HG03097 (cell line): ENCODE measurements around the gene FAM240A.
"Not testable (repeated sequence)": the region's sequence is repeated elsewhere in the genome, so short reads cannot be mapped to it uniquely, and the experiment has no call there.

ENCODE experiments used
- ATAC-seq: cut with Tn5 transposase; IDR thresholded peaks from one replicate; pipeline ENCODE4 v1.9.1; 2021; ENCODE audit not compliant: unreplicated experiment, low FRiP score

FAM240A gene

DNA sequence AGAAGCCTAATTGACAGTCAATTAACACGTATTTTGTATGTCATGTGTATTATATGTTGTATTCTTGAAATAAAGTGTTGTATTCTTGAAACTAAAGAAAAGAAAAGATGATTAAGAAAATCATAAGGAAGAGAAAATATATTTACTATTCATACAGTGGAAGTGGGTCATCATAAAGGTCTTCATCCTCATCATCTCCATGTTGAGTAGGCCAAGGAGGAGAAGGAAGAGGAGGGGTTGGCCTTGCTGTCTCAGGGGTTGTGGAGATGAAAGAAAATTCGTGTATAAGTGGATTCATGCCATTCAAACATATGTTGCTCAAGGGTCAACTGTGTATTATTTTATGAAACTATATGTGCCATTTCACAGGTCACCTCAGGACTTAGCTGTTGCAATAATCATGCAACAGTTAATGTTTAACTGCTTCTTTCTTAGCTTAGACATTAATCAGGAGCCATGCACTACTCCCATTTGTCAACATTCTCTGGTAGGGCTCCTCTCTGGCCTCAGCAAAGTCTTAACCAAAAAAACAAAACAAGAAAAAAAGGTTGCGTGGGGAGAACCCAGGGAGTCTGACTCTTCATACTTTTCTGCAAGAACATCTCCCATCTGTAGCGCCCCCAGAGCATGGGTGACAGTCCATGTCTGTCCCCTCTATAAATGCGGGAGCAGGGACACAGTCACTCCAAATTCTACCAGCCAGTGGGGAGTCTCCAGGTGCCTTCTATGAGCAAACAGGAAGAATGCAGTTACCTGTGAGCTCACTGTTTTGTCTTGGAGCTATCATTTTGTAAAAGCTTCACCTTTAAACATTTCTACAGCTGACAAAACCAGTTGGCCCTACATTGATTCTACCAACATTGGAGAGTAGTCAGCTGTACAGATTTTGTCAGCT, 26.3 kb upstream of the FAM240A start:
- no peak for ATAC-seq

GRCh38 chr3:46586738-46587246, 25.5 kb upstream of the FAM240A start:
- ATAC-seq: no peak

GRCh38 chr3:46587268-46587667, 25.1 kb upstream of the FAM240A start:
- ATAC-seq: not testable (repeated sequence)

DNA sequence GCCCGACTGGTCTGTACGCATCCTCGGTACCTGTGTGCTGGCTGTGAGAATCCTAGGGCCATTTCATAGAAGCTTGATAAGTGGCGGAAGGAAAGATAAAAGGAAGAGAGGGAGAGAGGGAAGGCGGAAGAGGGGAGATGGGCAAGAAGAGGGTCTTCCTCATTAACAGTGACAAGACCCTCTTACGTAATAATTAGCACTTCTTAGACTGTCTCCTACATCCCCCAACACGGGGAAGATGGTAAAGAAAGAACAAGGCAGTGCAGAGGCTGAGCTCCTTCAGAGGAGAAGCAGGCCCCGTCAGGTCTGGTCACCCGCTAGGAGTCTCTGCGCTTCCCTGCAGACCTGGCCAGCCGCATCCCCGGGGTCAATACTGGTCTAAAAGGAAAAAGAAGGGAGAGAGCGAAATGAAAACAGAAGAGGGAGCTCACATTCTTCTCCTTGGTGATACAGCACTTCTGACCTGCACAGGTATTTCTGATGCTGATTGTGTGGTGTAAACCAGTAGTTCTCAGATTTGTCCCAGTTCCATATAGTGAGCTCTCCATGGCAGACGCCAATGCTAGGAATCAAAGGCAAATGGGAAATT, 19.0 kb upstream of the FAM240A start:
- no peak for ATAC-seq

DNA sequence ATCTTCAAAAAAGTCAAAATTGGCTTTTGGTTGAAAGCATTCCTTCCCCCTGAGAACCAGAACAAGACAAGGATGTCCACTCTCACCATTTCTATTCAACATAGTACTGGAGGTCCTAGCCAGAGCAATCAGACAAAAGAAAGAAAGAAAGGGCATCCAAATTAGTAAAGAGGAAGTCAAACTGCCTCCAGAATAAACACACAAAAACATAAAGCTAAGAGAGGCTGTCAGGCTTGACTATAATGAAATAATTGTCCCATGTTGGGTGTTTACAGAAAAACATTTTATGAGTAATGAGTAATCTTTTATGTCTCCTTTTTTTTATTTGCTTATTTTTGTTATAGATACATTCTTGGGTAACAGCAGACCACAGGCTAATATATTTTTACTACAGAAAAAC, 18.3 kb upstream of the FAM240A start:
- ATAC-seq: no peak

DNA sequence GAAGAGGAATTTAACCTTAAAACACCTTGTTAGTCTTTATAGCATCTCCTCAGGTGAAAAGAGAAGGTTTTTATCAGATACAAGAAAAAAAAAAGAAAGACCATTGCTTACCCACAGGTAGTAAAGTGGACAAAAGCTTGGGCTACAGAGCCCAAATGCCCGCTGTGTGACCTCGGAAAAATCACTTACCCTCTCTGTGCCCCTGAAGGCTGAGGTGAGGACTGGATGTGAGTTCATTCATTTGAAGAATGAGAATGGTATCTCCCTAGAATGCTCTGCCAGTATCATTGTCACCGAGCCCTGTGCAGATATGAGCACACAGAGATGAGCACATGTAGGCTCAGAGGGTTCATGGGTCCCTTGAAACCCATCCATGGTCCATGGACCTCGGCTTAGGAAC, 17.6 kb upstream of the FAM240A start:
- ATAC-seq: no peak

- ATAC-seq: no peak
Observed at GRCh38 chr3:46595819-46596314, 16.5 kb upstream of the FAM240A start.

DNA sequence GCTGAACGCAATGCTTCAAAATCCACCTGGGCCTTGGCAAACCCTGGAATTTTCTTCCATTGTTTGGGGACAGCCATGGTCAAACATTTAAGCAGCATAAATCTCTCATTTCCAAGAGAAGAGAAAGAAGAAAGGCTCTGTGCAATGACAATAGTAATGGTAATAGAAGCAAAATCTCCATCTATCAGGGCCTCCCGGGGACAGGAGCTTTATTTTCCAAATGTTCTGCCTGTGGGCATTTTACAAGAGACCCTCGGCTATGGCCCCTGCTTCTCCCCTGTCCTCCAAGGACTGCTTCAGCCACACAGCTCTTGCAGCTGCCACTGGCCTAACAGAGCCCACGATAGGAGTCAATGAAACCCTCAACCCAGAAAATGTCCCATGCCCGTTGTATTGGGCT, 12.7 kb upstream of the FAM240A start:
- ATAC-seq: no peak

DNA sequence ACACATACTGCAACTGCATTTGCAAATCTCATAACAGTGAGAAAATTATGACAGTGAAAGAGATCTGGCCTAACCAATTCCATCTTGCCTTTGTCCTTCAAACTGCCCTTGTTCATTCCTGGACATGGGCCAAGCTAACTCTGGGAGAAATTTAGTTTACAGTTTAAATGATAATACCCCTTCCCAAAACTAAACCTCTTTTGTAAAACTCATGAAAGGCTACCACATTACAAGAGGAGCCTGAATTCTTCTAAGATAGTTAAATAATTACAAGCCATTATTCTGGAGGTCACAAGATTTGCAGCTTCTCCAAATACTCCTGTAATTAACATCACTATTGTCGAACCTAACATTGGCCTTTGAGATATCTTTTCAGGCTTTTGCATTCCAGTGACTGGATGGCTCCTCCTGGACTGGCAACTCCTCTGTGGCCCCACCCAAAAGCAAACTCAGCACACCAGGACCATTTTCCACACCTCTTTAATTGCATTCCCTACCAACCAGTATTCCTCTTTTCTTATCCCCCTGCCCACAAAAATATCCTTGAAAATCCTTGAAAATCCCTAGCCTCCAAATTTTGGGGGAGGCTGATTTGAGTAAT, 8.8 kb upstream of the FAM240A start:
- no peak for ATAC-seq

DNA sequence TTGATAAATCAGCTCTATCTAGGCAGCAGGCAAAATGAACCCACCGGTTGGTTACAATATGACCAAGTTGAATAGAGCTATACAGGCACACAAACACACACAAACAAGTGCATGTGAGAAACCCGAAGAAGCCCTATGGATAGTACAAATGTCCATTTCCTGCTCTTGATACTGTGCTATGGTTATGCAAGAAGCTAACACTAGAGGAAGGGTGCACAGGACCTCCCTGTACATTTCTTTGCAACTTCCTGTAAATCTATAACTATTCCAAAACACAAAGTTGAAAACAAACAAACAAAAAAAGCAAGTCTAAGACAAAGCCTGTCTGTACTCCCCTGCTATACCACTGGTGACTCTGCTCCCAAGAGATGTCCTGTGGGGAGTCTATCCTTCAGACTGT, 8.2 kb upstream of the FAM240A start:
- ATAC-seq: no peak

DNA sequence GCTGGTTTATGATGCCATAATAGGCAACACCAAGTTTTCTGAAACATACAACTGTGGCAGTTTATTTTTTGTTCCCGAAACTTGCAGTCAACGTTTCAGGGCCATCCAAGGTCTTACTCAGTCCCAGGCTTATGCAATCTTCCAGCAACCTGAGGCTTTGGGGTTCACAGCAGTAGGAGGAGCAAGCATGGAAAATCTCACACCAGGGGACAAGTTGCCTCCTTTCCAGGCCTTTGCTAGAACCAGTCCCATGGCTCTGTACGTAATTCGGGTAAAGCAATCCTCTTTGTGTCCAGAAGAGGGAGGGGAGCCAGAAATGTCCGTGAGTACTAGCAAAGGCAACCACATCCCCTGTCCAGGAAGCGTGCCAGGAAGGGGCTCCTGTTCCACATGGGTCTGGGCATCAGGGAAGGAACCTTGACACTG, 4.7 kb upstream of the FAM240A start:
- ATAC-seq: no peak

DNA sequence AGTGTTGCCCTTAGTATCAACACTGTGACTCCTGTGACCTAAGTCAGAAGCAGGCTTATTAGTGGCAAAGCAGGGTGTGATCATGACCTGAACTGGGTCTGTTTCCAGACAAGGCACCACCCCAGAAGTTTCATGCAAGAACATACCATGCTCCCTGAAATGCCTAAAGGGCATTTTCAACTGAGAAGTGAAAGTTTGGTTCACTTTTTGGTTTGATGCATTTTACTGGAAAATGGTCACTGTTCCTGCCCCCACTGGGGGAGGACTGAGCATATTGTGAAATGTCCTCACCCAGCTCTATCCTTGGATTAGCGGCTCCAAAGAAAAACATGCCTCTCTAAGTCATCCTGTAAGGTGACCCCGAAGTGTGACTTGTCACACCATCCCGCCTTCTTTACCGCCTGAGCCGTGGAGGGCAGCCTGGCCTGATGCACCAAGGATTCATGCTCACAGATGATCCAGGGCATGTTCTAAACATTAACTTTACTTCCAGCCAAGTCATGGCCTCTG, 3.1 kb upstream of the FAM240A start:
- no peak for ATAC-seq

- no peak for ATAC-seq
Observed at GRCh38 chr3:46609944-46610722, 2.2 kb upstream of the FAM240A start.

DNA sequence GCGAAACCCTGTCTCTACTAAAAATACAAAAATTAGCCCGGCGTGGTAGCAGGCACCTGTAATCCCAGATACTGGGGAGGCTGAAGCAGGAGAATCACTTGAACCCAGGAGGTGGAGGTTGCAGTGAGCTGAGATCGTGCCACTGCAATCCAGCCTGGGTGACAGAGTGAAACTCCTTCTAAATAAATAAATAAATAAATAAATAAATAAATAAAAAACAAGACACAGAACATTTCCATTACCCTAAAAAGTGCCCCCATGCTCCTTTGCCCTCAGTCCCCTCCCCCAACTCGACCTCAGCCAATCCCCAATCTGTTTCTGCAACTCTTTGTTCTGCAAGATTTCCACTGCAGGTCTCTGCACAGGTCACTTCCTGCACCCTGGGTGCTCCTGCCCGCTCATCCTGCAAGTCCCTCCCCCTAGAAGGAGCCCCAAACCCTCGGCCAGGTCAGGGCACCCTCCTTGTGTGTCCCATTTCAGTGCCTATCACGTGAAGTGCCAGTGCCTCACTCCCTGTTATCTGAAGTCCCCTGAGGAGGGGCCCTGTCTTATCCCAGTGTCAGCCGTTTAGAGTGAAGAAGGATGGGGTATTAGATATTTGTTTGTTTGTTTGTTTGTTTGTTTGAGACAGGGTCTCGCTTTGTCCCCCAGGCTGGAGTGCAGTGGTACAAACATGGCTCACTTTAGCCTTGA, 1.1 kb downstream of the FAM240A start:
- no peak for ATAC-seq

DNA sequence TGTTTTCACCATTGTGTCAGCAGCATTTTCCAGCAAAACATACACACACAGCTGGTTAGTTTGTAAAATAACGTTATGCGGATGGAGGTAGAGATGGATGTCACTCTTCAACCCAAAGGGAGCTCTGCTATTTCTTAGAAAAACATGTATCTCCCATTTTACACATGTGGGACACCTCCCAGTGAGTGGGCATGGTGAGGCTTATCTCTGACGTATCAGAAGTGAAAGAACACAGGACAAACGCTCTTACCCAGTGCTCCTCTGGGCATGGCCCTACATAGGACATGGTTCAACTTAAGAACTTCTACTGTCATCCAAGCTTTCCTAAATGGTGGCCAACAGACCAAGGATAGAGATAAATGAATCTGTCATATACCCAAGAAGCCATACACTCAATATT, 2.1 kb downstream of the FAM240A start:
- no peak for ATAC-seq

- no peak for ATAC-seq
Observed at GRCh38 chr3:46615050-46615775, 2.9 kb downstream of the FAM240A start.

- ATAC-seq: no peak
Observed at GRCh38 chr3:46615976-46616375, 3.7 kb downstream of the FAM240A start.

GRCh38 chr3:46617941-46618340, 5.6 kb downstream of the FAM240A start:
- no peak for ATAC-seq
